DLD1 (cell line): ENCODE results near the gene ERO1A.

Source experiments
- in situ Hi-C: cut with HindIII; loops from 2 replicates; pipeline ENCODE4 v1.10.0; 2017; ENCODE audit warnings: low sequenced_read_pairs

The ERO1A gene

DNA sequence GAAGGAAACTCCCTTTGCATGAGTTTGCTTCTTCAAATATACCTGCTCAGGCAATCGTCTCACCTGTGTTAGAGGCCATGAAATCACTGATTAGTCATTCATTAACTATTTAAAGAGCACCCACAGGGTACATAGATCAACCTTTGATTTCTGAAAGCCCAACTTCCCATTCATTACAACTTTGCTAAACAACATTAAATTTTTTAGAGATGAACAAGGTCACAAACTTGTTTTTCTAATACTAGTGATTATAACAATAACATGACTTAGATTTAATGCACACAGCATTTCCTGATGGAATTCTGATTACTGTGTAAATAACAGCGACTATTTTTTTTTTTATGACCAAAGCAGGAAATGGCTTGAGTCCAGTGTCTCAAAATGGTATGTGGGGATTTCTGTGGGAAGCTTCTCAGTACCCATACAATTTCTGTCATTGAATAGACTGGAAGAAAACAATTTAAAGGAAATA is 5.4 kb upstream of the ERO1A start:
- in situ Hi-C loops, result no loop called here

DNA sequence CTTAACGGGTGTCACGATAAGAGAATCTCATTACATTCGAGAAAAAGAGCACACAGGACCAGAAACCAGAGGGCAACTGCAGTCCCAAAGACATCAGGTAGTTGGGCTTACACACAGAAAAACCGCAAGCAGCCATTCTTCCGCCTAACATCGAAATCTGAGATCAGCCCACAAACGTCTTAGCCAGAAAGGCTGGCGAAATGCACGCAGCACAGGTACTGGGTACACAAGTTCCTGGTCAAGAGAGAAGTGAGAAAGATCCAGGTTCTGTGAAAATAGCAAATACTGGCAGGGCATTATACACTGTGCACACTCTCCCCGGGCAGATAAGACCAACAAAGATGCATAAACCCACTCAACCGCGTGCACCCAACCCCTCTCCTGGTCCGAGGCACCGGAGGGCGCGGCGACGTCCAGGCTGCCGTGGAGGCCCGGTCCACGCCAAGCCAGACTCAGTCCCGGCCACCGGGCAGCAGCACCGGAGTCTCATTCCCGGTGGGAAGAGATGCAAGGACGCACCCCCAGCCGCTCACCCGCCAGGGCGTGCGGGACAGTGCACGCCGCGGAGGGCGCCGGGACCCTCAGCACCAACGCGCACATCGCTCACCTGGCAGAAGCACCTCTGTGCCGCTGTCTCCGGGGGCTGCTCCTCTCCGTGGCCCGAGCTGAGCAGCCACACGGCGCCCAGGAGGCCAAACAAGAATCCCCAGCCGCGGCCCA is 437 bp downstream of the ERO1A start:
- in situ Hi-C loops, result no loop called here

DNA sequence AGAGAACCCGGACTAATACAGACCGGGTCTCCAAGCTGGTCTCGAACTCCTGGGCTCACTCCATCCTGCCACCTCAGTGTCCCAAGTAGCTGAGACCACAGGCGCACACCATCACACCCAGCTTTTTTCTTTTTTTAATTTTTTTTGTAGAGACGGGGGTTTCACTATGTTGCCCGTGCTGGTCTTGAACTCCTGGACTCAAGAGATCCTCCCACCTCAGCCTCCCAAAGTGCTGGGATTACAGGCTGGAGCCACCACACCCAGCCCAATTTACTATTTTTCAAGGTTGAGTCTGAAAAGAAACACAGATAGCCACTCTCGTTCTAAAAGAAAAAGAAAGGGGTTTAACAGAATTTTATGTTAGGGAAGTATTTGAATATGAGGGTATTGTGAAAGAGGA is 1.8 kb downstream of the ERO1A start:
- in situ Hi-C loops, result no loop called here

DNA sequence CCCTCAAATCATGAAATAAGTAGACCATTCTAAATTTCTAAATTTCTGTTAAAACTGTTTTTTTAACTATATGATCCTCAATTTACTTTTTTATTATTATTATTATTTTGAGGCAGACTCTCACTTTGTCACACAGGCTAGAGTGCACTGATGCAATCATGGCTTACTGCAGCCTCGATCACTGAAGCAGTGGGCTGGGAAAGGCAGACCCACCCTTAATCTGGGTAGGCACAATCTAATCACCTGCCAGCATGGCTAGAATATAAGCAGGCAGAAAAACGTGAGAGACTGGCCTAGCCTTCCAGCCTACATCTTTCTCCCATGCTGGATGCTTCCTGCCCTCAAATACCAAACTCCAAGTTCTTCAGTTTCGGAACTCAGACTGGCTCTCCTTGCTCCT is 2.3 kb downstream of the ERO1A start:
- in situ Hi-C loops, result no loop called here

DNA sequence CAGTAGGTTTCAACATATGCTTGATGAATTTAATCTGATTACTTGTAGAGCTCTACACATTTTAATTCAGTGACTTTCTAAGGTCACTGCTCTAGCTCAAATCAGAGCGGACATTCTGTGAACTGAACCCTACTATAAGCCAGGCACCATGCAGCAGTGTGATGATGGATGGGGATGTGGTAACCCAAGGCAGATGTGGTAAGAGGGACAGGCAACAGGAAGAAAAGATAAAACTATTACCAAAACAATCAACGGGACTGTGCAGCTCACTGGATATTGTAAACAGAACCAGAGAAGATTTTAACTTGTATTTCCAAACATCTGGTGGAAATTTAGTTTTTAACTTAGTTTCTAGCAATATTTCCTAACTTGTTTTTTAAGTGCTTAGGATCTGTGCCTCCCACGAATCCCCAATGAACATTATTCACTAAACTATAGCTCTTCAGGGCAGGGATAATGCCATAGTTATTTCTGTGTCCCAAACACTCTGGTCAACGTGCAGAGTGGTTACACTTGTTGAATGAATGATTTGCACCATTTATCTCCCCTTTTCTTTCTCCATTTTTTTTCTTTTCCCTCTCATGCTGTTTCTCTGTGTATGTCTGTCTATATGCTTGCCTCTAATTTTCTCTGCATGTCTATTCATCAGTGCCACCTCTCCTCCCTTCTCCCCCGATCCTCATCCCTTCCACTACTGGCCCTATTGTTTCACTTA is 3.0 kb downstream of the ERO1A start:
- in situ Hi-C loops, result no loop called here

DNA sequence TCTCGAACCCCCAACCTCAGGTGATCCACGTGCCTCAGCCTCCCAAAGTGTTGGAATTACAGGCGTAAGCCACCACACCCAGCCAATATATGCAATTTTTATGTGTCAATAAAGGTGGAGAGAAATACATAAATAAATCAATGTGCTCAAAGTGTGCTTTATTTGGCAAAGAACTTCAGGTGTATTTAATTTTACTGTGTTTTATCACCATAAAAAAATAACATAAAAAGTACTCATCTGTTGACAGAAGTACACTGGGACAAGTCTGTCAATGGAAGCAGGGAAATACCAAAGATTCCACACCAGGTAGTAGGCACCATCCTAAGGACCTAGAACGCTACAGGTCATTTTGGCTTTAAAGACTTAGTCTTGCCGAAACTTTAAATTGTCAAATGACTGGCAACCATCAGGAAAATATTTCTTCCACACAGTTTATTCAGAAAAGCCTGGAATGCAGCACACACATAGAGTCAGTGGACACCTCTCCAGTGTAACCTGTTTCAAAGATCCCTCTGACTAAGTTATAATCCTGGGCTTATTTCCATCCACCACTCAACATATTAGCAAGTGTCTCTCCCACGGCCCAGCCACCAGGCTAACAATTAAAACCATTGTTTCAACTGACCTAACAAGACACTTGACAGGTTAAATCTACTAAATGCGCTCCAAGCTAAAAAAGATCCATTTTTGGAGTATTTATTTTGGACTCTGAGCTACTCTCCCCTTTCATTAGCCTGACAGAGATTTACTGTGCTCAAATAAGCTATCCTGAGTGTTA is 4.2 kb downstream of the ERO1A start:
- in situ Hi-C loops, result no loop called here

DNA sequence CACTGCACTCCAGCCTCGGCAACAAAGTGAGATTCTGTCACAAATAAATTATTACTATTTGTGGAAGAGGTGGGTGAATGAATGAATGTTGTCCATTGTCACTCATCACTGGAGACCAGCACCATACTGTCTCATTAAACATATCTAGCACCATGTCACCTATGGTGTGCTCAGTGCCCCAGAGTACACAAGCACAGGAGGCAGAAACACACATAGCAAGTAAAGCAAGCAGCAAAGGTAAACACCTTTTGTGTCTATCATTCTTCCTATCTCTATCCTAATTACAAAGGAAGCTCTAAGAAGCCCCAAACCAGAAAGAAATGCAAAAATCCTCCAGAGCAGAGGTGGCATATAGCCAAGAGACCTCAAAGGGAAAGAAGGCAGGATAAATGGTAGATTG is 9.2 kb downstream of the ERO1A start:
- in situ Hi-C loops, result no loop called here

DNA sequence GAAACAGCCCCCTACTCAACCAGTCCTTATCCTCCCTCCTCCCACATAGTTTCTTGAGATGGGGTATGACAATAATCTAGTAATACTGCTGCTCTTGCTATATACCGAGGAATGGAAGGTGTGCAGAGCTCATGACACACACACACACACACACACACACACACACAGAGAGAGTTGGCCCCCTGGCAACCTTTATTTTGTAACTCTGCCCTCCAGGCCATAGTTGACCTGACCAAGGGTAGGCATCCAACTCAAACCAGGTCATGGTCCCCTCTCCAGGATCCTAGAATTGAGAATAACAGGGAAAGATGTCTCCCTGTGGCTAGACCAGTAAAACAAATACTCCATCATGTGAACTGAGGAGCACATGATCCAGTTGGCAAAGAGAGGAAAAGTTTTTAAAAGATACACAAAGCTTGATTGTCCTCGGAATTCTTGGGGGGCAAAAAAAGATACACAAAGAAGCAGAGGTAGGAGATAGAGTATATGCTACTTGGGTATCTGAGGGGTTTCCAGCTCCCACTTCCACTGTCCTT is 11.3 kb downstream of the ERO1A start:
- in situ Hi-C loops, result no loop called here

DNA sequence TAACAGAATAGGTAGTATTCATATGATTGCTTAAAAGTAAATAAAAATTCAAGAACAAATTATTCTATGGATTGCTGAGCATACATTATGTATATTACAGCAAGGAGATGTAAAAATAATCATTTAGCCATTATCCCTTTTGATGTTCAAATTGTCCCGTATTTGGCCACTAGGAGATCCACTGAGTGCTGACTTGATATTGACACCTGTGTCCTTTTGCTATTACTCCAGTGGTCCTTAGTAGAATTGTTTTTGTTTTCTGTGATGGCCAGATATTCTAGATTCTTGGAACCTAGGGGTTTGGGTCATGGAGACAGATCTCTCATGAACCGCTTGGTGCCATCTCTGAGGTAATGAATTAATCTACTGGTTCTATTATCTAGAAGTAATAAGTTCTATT is 16.8 kb downstream of the ERO1A start:
- in situ Hi-C loops, result no loop called here

DNA sequence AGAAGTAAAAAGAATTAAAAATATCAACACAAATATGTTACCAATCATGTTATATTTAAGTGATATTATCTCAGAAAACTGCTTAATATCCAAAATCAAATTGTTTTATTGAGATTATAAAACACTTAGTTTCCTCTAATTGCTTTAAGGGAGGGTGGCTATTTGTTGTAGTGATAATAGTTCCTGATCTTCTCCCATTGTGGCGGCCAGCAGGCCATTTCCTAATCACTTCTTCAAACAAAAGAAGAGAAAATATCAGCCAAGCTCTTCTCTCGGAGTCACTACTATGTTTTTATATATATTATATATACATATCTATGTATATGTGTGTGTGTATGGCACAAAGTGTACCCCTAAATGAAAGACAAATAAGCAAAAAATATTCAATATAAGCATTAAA is 31.5 kb downstream of the ERO1A start:
- in situ Hi-C loops, result no loop called here

DNA sequence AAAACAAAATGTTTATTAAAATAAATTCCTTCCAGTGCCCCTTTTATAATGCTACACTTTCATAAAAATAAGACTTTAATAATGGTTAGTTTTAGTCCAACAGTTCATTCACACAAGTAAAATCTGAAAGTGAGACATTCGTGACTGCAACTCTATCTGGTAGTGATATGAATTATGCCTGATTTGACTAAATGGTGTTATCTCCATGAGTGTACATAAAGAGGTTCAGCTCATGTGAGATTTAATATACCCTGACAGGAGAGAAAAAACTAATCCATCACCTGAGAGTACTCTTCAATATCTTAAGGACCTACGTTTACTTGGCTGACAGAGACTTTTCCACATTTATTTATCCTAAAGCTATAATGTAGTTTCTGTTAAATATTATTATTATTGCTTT is 34.0 kb downstream of the ERO1A start:
- in situ Hi-C loops, result no loop called here

DNA sequence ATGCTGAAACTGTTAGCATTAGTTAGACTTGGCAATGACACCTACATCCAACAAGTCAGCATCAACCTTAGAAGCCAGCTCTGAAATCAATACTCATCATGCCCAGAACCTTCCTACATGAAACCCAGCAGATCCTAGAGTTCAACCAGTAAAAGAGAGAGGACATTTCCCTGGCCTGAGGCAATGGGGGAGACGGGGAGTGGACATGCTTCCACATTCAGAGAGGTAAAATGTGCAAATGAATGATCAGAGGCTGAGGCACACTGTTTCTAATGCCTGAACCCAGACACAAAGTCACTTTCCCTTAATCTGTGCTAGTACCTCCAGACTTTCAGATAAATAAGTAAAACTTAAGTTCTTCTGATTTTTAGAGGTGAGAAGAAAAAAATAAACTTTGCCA is 34.5 kb downstream of the ERO1A start:
- in situ Hi-C loops, result no loop called here

DNA sequence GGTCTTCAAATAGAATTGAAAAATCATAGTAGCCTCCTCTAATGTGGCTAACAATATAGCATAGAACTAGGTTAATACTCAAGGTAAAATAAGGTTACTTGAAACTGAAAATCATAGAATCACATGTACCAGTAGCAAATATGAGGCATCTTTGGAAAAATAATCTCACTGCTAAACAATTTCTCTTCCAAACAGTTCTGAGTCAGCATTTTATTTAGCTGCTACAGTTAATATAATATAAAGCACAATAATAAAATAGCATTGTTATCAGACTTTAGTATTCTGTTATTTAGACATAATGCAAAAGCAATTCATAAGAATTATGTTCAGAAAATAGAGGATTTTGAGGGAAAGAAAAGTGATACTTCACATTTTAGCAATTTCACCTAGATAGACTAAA is 35.0 kb downstream of the ERO1A start:
- in situ Hi-C loops, result no loop called here

DNA sequence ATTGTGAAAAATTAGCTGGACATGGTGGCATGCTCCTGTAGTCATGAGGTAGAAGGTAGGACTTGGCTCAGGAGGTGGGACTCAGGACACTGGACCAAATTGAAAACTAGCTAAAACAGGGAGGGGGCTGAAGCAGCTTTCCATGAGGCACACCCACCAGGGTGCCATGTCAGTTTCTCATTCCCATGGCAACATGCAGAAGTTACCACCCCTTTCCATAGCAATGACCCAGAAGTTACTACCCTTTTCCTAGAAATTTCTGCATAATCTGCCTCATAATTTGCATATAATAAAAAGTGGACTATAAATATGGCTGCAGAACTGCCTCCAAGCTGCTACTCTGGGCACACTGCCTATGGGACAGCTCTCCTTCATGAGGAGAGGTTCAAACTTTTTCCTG is 38.5 kb downstream of the ERO1A start:
- in situ Hi-C loops, result no loop called here

DNA sequence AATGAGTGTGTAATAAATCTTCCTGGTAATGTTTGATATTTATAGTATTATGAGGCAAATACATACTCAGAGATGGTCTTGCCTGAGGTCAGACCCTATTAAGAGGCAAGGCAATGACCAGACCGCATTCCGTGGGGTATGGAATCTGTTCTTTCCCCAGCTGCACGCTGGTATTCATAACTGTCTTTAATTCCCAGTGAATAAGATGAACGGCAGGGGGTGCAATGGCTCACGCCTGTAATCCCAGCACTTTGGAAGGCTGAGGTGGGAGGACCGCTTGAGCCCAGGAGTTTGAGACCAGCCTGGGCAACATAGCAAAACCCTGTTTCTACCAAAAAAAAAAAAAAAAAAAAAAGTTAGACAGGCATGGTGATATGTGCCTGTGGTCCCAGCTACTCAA is 44.6 kb downstream of the ERO1A start:
- in situ Hi-C loops, result no loop called here

DNA sequence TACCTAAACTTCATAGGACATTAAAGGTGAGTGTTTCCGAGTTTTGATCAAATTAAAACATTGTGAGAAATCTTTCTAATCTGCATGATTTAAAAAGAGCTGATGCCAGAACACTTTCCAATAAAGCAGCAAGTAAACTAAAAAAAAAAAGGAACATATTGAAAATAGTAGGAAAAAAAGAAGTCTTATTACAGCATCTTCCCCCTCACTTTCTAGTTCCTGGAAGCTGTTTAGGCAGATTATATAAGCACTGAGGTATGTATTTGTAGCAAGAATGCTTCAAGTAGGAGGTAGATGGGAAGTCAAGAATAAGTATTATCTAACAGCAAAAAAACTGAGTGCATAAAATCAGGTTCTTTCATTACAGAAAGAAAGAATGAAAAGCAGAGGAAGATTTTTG is 45.8 kb downstream of the ERO1A start:
- in situ Hi-C loops, result no loop called here

DNA sequence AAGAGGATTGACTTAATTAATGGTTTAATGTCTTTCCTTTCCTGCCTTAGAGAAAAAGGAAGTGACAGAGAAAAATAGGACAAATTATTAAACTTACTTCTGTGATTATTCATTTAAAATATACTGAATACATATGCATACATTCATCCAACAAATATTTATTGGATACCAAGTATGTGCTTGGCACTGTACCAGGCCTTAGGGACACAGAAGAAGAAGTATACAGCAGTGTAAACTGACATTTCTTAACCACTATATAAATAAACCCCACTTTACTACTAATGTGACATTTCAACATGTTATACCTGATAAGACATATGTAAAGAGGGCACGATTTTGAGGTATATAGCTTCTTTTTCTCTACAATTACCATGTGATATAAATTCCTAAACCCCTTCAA is 53.6 kb downstream of the ERO1A start:
- in situ Hi-C loops, result no loop called here

DNA sequence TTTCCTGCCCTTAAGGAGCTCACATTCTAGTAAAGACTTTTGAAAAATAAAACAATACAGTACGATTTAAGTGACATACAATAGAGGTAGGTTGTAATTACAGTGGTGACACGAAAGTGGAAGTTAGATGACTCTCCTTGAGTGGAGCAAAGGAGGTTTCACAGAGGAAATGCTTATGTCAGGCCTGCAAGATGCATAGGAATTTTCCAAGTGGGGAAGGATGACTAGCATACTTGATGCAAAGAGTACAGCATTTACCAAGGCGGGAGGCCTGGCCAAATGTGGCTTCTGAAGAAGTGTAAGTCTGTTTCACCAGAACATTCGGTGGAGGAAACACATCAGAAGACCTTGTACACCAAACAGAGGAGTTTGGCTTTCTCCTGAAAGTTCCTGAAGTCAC is 55.2 kb downstream of the ERO1A start:
- in situ Hi-C loops, result no loop called here

DNA sequence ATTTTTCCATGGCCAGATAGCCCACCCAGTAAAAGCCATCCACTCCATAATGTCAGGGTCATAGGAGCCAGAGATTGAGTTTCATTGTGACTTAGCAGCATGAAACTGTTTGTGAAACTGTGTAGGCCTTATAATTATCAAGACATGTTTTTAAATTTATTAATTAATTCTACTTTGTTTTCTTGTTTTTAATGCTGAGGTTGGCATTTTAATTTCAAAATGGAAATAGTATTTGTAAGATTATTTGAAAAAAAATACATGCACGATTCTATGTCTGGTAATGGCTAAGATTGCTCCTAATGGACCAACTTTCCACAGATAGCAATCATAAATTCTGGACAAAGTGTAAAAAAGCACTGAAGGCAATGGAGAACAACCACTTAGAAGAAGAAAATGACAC is 75.7 kb downstream of the ERO1A start:
- in situ Hi-C loops, result no loop called here

DNA sequence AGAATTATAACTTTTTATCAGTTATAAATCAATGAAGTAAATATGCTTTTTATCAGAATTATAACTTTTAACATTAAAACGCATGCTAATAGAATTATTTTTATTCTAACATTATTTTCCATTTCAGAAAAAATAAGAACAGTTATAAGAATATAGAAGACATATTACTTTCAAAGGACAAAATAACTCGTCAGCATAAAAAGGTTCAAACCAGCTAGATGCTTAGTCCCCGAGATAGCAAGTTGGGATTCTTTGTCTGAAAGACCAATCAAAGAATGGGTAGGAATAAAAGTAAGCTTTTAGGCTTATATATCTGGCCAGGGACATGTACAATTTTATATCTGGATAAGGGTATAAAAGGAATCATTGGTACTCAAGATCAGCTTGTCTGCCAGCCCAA is 76.8 kb downstream of the ERO1A start:
- in situ Hi-C loops, result no loop called here

DNA sequence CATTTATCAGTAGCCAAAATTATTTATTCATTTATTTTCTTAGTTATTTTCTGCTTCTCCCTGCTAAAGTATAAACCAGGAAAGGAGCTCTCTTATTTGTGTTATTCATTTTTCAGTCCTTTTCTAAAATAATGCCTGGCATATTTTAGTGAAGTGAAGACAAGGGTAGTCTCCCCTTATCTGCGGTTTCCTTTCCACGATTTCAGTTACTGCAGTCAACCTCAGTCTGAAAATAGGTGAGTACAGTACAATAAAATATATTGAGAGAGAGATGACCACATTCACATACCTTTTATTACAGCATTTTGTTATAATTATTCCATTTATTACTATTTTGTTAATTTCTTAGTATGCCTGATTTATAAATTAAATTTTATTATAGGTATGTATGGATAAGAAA is 85.2 kb downstream of the ERO1A start:
- in situ Hi-C loops, result no loop called here
